ENCODE results near the gene NBDY.
A peak's percentile ranks its signal among the peaks of the same experiment; 100 is the strongest.
"Not testable (repeated sequence)": the region's sequence is repeated elsewhere in the genome, so short reads cannot be mapped to it uniquely, and the experiment has no call there.

The NBDY gene, protein sequence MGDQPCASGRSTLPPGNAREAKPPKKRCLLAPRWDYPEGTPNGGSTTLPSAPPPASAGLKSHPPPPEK

DNA sequence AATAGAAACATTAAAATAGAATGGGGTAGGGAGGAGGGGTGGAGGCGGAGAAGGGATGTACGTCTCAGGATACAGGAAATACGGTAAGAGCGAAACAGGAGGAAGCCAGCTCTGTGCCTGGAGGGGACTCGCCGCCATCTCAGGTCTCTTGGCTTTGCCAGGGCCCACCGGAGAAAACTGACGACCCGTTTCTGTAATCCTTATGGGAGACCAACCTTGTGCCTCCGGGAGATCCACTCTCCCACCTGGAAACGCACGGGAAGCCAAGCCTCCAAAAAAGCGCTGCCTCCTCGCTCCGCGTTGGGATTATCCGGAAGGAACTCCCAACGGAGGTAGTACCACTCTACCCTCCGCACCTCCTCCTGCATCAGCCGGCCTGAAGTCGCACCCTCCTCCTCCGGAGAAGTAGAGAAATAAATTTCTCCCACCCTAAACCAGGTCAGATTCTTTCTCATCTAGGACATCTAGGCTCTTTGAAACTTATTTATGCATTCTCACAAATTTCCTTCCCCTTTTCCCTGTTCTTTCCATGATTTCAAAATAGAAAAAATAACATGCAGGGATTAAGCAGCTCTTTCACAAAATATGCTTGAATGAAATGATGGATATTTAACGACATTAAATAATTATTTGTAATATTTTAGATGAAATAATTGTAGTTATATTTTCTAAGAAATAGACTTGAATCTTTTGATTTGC, at the start of gene NBDY:
Gene NBDY (plus strand): TSS at position 92 of the 699 bp plus-strand sequence. CDS start 111 bp downstream, at position 203.
- DNase-seq = peak; percentile 18 to 41

DNA sequence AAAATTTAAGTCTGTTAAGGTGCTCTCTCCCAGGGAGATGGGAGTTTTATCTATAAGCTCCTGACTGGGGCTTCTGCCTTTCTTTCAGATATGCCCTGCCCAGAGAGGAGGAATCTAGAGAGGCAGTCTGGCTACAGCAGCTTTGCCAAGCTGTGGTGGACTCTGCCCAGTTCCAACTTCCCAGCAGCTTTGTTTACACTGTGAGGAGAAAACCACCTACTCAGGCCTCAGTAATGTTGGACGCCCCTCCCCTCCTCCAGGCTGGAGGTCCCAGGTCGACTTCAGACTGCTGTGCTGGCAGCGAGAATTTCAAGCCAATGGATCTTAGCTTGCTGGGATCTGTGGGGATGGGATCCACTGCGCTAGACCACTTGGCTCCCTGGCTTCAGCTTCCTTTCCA, 24.5 kb upstream of the NBDY start:
- DNase-seq = not testable (repeated sequence)

DNA sequence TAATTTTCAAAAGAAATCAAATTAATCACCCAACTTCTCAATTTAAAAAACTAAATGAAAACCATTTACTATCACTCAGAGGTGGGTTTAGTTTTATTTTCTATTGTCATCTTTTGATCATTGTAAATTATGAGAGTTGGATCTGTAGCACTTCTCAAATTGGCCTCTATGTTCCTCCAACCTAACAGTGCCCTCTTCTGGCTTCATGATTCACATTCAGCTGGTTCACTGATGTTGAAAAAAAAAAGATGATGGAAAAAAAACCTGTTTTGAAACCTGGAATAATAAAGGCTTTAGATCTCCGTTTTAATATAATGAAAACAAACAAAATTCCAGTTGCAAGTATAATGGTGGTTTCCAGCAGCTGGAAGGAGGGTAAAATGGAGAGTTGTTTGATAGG, 2.4 kb upstream of the NBDY start:
- DNase-seq = peak; percentile 4

DNA sequence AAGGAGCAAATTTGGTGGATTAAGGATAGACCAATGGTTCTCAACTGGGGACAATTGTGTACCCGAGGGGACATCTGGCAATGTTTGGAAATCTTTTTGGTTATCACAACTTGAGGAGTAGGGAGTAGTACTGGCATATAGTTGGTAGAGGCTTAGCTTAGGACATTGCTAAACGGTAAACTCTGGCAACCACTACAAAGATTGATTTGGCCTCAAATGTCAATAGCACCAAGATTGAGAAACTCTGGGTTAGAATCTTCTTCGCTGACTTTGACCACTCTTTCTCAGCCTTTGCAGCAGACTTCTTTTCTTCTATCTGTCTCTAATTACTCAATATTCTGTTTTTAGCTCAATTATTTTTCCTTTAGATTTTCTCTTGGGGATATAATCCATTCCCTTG, 1.5 kb upstream of the NBDY start:
- no peak for DNase-seq

DNA sequence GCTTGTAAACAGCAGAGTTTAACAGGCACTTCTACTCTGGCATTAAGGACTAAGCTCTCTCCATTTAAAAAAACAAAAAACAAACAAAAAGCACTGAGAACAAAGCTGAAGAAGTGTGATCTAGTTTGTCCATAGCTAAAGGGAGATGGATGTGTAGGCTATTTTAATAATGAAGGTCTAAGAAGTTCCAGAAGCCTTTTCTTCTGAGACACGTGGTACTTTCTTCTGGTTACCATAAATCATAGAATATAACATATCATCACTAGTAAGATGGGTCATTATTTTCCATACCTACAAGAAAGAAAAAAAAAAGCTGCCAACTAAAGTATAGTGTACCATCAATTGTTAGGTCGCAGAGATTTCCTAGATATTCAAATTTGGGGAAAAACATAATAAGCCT, 722 bp upstream of the NBDY start:
- no peak for DNase-seq

DNA sequence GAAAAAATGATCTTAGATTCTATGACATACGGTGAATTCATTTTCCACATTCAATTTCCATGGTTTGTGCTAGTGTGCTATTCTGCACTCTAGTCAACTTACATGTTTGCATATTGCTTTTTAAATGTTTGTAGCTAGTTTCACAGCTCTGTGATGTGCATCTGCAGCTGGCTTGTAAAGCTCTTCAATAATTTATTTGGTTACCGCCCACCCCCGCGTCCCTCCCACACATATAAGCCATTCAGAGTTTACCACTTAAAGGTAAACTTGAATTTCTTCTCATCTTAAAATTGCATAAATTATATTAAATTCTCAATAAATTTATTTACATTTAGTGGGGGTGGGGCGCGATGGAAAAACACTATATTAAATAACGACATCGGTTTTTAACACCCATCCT, 291 bp upstream of the NBDY start:
- peak in 1 of 2 experiments; percentile 30 for DNase-seq

DNA sequence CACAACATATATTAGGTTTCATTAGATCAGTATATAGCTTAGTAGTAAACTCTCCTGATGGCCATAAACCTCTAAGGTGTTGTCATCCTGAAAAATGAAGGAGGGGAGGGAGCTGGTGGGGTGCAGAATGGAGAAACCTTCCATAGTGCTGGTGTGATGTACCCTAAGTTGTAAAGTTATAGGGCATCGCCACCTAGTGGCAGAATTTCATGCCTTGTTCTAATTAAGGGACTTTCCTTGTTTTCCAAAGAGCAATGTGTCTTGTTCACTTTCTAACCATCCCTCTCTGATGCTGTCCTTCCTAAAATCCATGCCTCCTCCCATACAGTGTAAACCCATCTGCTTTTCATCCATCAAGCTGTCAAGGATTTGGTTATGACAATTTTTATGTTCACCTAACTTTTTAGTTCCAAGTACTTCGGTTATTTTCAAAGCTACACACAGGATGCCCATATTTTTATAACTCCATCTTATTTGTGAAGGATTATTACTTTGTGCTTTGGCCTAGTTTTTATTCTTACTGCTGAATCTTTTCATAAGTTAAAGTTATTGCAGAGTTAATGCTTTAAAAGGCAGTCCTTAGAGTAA, 4.5 kb downstream of the NBDY start:
- peak in 1 of 2 experiments; percentile 38 for DNase-seq

DNA sequence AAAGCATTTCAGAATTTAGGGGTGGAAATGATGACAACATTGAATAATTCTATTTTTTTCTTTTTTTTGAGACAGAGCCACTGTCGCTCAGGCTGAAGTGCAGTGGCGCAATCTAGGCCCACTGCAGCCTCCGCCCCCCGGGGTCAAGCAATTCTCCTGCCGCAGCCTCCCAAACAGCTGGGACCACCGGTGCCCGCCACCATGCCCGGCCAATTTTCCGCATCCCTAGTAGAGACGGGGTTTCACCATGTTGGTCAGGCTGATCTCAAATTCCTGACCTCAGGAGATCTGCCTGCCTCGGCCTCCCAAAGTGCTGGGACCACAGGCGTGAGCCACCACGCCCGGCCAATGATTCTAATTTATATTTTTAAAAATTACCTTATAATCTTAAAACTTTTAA, 7.2 kb downstream of the NBDY start:
- DNase-seq = no peak

DNA sequence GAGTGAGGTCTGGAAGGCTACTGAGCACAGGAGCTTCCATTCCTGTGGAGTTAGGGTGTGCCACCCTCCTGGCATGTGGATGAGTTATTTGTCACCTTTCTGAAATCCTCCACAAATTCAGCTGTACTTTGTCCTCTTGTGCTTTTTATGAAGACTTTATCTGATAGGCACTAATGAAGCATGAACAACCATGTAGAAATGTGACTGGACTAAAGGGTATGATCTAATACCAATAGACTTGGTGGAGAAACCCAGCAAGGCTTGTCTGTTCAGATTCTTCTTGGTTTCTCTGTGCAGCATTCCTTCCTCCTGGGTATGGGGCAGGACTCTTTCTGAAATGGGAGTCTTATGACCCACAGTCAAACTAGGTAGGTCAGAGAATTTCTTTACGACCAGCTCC, 9.6 kb downstream of the NBDY start:
- DNase-seq = no peak

DNA sequence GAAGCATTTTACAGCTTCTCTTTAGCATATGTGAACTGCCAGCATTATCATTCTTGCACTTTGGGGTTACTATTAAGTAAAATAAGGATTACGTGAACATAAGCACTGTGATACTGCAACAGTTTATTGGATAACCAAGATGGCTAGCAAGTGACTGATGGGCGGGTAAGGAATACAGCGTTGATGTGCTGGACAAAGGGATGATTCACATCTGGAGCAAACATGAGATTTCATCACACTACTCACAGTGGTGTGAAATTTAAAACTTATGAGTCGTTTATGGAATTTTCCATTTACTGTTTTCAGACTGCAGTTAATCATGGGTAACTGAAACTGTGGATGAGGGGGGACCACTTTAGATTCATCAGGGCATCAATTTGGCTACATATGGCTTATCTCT, 16.0 kb downstream of the NBDY start:
- no peak for DNase-seq

DNA sequence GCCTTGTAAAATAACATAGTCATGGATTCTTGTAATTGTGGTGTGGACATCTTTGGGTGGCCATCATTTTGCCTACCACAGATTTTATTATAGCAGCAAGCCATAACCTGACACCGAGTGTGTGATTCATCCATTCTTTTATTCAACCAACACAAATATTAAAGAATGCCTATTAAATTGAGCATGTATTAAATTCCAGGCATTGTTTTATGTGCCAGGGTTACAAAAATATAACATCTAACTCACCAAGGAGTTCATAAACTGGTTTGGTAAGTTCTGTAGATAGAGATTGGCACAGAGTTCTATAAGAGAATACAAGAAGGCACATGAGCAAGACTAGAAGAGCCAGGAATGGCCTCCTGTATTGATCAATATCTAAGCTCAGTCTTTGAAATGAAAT, 18.0 kb downstream of the NBDY start:
- no peak for DNase-seq

DNA sequence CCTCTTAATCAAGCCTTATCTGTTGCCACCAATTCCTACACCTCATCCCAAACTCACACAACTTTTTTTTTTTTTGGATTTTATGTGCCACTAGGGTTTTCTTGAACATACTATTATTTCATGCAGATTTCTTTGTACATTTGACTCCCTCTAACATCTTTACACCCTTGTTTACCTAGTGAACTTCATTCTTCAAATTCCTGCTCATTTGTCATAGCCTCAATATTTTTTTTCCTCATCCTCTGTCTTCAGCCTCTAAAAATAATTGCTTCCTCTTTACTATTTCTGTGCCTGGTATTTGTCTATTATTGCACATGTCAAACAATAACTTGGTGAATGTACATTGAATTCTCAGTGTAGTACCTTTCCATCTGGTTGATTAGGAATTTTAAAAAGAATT, 22.0 kb downstream of the NBDY start:
- no peak for DNase-seq

DNA sequence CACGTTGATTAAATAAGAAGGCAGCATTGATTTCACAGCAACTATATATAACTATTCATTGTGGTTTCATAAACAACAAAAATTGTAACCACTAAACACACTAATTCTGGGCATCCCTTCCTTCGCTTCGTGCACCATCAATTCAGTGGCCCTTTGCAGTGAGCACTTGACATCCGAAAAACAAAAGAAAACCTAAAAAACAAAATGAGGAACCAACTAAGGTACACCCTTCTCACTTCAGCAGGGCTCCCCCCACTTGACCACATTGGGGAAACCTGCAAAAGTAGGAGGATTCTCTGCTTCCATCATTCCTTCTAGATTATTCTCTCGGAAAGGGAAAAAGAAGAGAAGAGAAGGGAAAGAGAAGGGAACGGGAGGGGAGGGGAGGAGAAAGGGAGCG, 28.3 kb downstream of the NBDY start:
- no peak for DNase-seq

DNA sequence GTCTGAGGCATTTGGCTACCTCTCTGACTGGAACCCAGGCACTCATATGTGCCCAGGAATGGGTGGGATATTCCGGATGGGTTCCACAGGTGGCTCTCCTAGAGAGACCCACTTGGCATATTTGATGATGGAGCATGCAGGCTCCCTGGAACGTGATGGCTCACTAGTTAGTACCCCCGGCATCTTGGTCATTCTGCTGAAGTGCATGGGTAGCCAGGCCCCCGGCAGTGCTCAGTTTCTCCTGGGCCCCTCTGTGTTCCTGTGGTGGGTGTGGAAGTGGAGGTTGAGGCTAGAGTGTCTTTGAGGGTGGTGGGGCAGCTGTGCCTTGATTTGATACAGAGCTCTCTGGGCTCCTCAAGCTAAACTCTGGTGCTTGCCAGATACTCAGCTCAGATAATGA, 29.4 kb downstream of the NBDY start:
- DNase-seq = no peak

DNA sequence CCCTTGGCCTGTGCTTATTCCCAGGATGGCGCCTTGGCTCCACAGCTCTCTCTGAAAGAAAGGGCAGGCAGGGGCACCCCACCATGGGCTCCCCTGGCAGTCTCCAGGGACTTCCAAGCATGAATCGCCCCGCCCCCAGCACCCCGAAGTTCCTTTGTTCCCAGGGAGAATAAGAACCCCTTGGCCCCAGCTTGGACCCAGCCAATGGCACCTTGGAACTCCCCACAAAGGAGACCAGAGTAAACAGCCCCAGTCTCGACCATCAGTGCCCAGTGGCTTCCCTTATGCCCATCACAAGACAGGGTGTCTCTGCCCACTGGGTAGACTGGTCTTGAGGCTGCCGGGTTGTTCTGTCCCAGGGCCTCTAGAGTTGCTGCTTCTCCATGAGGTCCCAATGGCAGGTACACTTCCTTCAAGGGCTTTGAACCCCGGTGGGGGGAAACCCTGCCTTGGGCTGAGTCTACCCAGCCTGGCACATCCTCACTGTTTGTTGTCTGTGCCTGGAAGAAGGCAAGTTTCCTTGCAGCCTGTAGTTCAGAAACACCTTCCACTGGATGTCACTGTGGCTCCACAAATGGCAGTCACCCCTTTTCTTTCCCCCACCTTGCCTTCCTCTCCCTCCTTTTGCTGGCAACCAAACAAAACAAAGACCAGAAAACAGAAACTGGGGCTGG, 30.8 kb downstream of the NBDY start:
- no peak for DNase-seq

DNA sequence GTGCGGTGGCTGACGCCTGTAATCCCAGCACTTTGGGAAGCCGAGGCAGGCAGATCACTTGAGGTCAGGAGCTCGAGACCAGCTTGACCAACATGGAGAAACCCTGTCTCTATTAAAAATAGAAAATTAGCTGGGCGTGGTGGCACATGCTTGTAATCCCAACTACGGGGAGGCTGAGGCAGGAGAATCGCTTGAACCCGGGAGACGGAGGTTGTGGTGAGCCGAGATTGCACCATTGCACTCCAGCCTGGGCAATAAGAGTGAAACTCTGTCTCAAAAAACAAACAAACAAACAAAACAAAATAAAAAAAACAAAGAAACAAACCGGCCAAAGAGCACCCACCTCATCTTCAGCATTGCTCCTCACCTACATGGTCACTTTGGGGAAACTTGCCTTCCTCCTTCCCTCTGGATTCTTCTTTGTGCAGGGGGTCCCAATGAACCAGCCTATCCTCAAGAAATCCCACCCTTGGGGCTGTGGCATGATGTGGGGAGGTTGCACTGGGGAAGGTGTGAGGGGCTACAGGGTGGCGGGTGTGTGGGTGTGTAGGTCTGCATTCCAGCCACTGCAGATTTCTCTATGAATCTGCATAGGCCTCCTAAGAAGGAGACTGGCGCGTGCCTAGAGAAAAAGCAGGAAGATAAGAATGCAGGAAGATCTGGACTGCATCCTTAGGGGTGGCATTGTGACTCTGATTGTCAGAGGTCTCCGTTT, 31.5 kb downstream of the NBDY start:
- DNase-seq = not testable (repeated sequence)

DNA sequence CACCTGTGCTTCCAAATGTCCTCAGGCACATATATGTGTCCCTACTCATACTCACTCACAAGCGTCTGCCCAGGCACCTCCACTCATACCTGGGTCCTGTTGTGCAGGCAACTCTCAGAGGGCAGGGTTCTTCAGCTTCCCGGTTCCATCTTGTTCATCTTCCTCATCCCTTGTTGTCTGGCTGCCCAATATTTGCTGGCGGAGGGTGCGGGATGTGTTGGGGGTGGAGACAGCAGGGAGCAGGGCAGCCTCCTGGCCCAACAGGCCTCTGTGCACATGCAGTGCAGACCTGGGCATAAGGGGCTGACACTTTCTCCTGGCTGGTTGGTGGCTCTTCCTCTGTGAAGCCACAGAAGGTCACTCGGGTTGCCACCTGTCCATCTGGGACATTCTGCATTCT, 32.1 kb downstream of the NBDY start:
- DNase-seq = no peak

DNA sequence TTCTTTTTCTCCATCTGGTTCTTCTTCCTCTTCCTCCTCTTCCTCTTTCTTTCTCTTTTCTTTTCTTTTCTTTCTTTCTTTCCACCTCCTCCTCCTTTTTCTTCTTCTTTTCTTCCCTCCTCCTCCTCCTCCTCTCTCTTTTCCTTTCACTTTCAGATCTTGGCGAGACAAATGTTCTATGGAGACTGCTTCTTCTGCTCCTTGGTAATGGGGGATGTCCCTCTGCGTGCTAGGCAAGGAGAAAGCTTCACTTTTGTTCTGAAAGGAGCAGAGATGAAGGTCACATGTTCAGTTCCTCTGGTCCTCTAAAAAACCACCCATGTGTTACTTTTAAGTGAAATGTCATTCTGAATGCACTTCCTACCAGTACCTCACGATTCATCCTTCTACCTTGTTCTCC, 33.2 kb downstream of the NBDY start:
- DNase-seq = no peak

DNA sequence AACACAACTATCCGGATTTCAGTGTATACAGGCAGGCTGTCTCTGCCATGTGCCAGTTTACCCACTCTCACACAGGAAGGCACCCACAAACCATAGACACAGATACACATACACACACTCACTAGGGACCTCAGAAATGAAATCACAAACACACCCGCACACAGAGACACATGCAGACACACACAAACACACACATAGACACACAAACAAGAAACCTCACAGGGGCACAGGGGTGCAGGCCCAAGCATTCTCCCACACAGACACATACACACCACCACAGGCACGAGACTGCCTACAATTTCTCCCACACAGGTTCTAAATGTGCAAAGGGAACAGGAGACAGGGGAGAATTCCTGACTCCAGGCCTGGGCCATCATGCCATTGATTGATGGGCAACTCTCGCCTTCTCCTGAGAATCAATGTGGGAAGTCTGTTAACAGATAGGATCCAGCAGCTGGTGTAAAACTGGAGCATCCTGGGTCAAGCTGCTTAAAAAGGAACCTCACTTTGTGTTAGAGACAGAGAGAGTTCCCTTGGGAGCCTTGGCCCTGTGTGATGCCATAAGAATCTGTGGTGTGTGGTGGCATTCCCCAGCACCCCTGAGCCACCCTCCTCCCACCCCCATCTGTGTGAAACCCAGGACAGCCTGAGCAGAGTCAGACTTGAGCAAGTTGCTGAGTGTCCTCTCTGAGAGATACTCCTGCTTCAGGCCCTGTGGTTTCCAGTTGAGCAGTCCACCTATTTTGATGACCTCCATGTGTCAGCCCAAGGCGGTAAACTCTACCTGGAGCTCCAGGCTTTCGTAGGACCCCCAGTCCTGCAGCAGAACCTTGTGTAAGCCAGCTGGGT, 33.9 kb downstream of the NBDY start:
- DNase-seq = no peak

DNA sequence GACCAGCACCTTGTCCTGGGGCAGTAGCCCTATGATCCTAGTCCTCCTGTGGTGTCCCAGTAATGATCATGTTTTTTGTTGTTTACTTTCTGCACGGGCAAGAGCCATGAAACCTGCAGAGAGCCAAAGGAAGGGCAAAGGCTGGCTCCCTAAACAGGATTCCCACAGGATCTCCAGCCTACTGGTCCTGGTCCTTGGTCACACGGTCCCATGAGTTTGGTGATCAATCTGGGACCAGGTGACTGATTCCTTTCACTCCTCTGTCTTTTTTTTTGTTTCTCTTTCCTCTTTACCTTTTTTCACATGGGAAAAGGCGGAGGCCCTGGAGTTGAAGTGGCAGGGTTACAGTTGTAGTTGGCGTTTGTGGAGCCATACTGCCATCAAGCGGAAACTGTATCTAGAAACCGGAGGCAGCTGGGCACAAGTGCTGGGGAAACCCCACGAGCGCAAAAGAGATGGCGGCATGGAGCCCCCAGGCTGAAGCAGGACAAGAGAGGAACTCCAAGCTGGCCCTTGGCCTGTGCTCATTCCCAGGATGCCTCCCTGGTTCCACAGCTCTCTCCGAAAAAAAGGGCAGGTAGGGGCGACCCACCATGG, 34.6 kb downstream of the NBDY start:
- no peak for DNase-seq

DNA sequence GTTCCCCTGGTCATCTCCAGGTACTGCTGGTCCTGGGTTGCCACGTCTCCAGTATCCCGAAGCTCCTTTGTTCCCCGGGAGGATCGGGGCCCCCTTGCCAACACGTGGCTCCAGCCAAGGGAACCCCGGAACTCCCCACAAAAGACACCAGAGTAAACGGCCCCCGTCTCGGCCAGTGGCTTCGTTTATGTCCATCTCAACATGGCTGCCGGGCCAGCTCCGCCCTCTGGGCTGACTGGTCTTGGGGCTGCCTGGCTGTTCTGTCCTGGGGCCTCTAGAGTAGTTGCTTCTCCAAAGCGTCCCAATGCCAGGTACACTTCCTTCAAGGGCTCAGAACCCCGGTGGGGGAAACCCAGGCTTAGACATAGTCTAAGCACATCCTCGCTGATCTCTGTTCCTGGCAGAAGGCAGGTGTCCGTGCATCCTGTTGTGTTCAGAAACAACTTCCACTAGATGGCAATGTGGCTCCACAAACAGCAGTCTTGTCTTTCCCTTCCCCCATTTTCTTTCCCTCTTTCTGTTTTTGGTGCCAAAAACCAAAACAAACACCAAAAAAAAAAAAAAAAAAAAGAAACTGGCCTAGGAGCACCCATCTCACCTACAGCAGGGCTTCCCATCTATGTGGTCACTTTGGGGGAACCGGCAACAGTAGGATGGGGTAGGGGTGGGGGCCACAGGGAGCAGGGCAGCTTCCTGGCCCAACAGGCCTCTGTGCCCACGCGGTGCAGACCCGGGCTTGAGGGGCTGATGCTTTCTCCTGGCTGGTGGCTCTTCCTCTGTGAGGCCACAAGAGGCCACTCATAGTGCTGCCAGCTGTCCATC, 35.3 kb downstream of the NBDY start:
- DNase-seq = no peak

All from NCI-H1930 (cell line).